ENCODE data around the gene IFT27. TPM values are rescaled to one million over a fixed set of nuclear protein-coding genes. Genes with fewer than 3 reads are reported as not detected.

Gene IFT27
- total RNA-seq, 1 donor from 2014 or later: 31.7 TPM

- Histone ChIP-seq H4K20me1 (ENCODE audit: low read depth) (no peaks in the 10 kb centered on the region), H3K27ac (no peak overlapping the region), H3K79me2 (ENCODE audit: low read depth) (no peaks in the 10 kb centered on the region), H3K4me1 (no peaks in the 10 kb centered on the region), H3K9ac (no peak overlapping the region), H3K4me3 (no peak overlapping the region), H3K27me3 (peaks cover 6% of the 10 kb centered on the region), H3K4me2 (no peak overlapping the region), H3K36me3 (no peaks in the 10 kb centered on the region), H2AFZ (replicated peaks) (peak overlapping the region; percentile 42), H3K9me3 (ENCODE audit: low read depth) (no peaks in the 10 kb centered on the region), H3F3A (ENCODE audit: low read depth) (no peaks in the 10 kb centered on the region)
- no peaks in the 10 kb centered on the region for H3K36me3 Mint-ChIP-seq
- peaks cover 3% of the 10 kb centered on the region for H3K4me1 Mint-ChIP-seq
- no peak overlapping the region for H3K4me3 Mint-ChIP-seq
- H3K27me3 Mint-ChIP-seq (ENCODE audit: insufficient read depth, low read depth): peaks cover 25% of the 10 kb centered on the region
- no peak overlapping the region for H3K27ac Mint-ChIP-seq
- DNase-seq (ENCODE audit: low spot score): peak; percentile 30
- H3K9me3 Mint-ChIP-seq: peaks cover 4% of the 10 kb centered on the region
- TF ChIP-seq EZH2phosphoT487 (IDR thresholded peaks at IDR 0.05) (no peak), EZH2 (IDR thresholded peaks at IDR 0.05) (no peak), CTCF (IDR thresholded peaks at IDR 0.05) (no peak)
Measured at GRCh38 chr22:36741204-36741793, 34.6 kb downstream of the IFT27 start.

- H2AFZ ChIP-seq (replicated peaks): no peak overlapping the region
- peaks cover 6% of the 10 kb centered on the region for H3K27me3 ChIP-seq
- no peaks in the 10 kb centered on the region for H3K4me1 ChIP-seq
- no peaks in the 10 kb centered on the region for H4K20me1 ChIP-seq (ENCODE audit: low read depth)
- no peaks in the 10 kb centered on the region for H3K9me3 ChIP-seq (ENCODE audit: low read depth)
- H3F3A ChIP-seq (ENCODE audit: low read depth): no peaks in the 10 kb centered on the region
- TF ChIP-seq EZH2phosphoT487 (IDR thresholded peaks at IDR 0.05) (no peak), CTCF (IDR thresholded peaks at IDR 0.05) (no peak), EZH2 (IDR thresholded peaks at IDR 0.05) (no peak)
- no peak overlapping the region for H3K27ac Mint-ChIP-seq
- H3K4me3 ChIP-seq: no peak overlapping the region
- H3K9me3 Mint-ChIP-seq: peaks cover 4% of the 10 kb centered on the region
- H3K27ac ChIP-seq: no peak overlapping the region
- no peak overlapping the region for H3K9ac ChIP-seq
- no peak for DNase-seq (ENCODE audit: low spot score)
- H3K4me3 Mint-ChIP-seq: no peak overlapping the region
- H3K79me2 ChIP-seq (ENCODE audit: low read depth): no peaks in the 10 kb centered on the region
- H3K36me3 Mint-ChIP-seq: no peaks in the 10 kb centered on the region
- no peaks in the 10 kb centered on the region for H3K36me3 ChIP-seq
- no peak overlapping the region for H3K4me2 ChIP-seq
- peaks cover 3% of the 10 kb centered on the region for H3K4me1 Mint-ChIP-seq
- H3K27me3 Mint-ChIP-seq (ENCODE audit: insufficient read depth, low read depth): peaks cover 26% of the 10 kb centered on the region
Measured at GRCh38 chr22:36740716-36741115, 35.2 kb downstream of the IFT27 start.

GRCh38 chr22:36739185-36739584 is 36.7 kb downstream of the IFT27 start:
- no peaks in the 10 kb centered on the region for H4K20me1 ChIP-seq (ENCODE audit: low read depth)
- DNase-seq (ENCODE audit: low spot score): no peak
- no peaks in the 10 kb centered on the region for H3K79me2 ChIP-seq (ENCODE audit: low read depth)
- peaks cover 3% of the 10 kb centered on the region for H3K4me1 Mint-ChIP-seq
- H3F3A ChIP-seq (ENCODE audit: low read depth): no peaks in the 10 kb centered on the region
- H3K9me3 Mint-ChIP-seq: peaks cover 4% of the 10 kb centered on the region
- no peaks in the 10 kb centered on the region for H3K4me1 ChIP-seq
- no peak overlapping the region for H3K27ac ChIP-seq
- H3K4me2 ChIP-seq: no peak overlapping the region
- no peaks in the 10 kb centered on the region for H3K9me3 ChIP-seq (ENCODE audit: low read depth)
- H3K27ac Mint-ChIP-seq: no peak overlapping the region
- no peaks in the 10 kb centered on the region for H3K36me3 ChIP-seq
- TF ChIP-seq CTCF (IDR thresholded peaks at IDR 0.05) (no peak), EZH2phosphoT487 (IDR thresholded peaks at IDR 0.05) (no peak), EZH2 (IDR thresholded peaks at IDR 0.05) (no peak)
- H3K27me3 Mint-ChIP-seq (ENCODE audit: insufficient read depth, low read depth): peaks cover 24% of the 10 kb centered on the region
- H3K27me3 ChIP-seq: peaks cover 6% of the 10 kb centered on the region
- no peak overlapping the region for H3K4me3 Mint-ChIP-seq
- H3K36me3 Mint-ChIP-seq: no peaks in the 10 kb centered on the region
- no peak overlapping the region for H3K4me3 ChIP-seq
- H2AFZ ChIP-seq (replicated peaks): no peak overlapping the region
- H3K9ac ChIP-seq: no peak overlapping the region

Measured in neural progenitor cell (in vitro differentiated cells).